MCF 10A (cell line): ENCODE results near the gene C12orf42. TPM values are rescaled to one million over a fixed set of nuclear protein-coding genes. Genes with fewer than 3 reads are reported as not detected.

ENCODE experiments used
- BruUV-seq: library from RNA; stranded (reverse); fragments of 400-500 nt; replicated peaks from 2 replicates; lab custom pipeline; 2021; lab: Mats Ljungman, UMichigan
- CTCF ChIA-PET: fragments of 300-600 bp; sonication (Branson Sonifier 250); formaldehyde crosslinking; extraction: SDS; loops from one replicate; lab custom pipeline; 2021; ENCODE audit warnings: antibody characterized with exemption, inconsistent platforms; lab: Yijun Ruan, JAX
- POLR2A ChIA-PET: fragments of 300-600, 350-650 bp; sonication (Branson Sonifier 250); formaldehyde crosslinking; extraction: SDS; loops from one replicate; lab custom pipeline; 2020; ENCODE audit warnings: antibody characterized with exemption, inconsistent platforms; lab: Yijun Ruan, JAX
- DNase-seq: peaks from one replicate; pipeline ENCODE4 v3.0.0-alpha.2; 2018; ENCODE audit not compliant: unreplicated experiment
- H3K27ac Mint-ChIP-seq: one replicate; pipeline ENCODE4 v1.8.0; 2022; ENCODE audit warnings: mild to moderate bottlenecking, low read depth, mixed read lengths; ENCODE audit not compliant: unreplicated experiment
- H3K27me3 Mint-ChIP-seq: one replicate; pipeline ENCODE4 v1.8.0; 2022; ENCODE audit warnings: mixed read lengths; ENCODE audit not compliant: insufficient read depth, unreplicated experiment
- H3K36me3 Mint-ChIP-seq: one replicate; pipeline ENCODE4 v1.8.0; 2022; ENCODE audit warnings: mild to moderate bottlenecking, moderate library complexity, mixed read lengths; ENCODE audit not compliant: insufficient read depth, unreplicated experiment
- H3K4me1 Mint-ChIP-seq: one replicate; pipeline ENCODE4 v1.8.0; 2022; ENCODE audit warnings: mixed read lengths; ENCODE audit not compliant: insufficient read depth, unreplicated experiment
- H3K4me3 Mint-ChIP-seq: one replicate; pipeline ENCODE4 v1.8.0; 2022; ENCODE audit warnings: mild to moderate bottlenecking, moderate library complexity, mixed read lengths; ENCODE audit not compliant: unreplicated experiment
- H3K9me3 Mint-ChIP-seq: one replicate; pipeline ENCODE4 v1.8.0; 2022; ENCODE audit warnings: mixed read lengths; ENCODE audit not compliant: unreplicated experiment
- intact Hi-C: fragments of 100-400 bp; cut with micrococcal nuclease; formaldehyde crosslinking; loops from 2 replicates; pipeline ENCODE4 v1.14.1; 2022
- total RNA-seq: library from RNA; stranded (reverse); gene quantifications from 2 replicates; pipeline ENCODE4 v1.2.3, GENCODE V29; 2022
- TF ChIP-seq, protein P1 (sequence below): fragments of 200-600 bp; IDR thresholded peaks from one replicate; pipeline ENCODE4 v1.8.0; 2022; ENCODE audit warnings: antibody characterized with exemption, mild to moderate bottlenecking; ENCODE audit not compliant: unreplicated experiment

C12orf42 gene
- total RNA-seq, 1 experiment from 2014 or later, result not detected

DNA sequence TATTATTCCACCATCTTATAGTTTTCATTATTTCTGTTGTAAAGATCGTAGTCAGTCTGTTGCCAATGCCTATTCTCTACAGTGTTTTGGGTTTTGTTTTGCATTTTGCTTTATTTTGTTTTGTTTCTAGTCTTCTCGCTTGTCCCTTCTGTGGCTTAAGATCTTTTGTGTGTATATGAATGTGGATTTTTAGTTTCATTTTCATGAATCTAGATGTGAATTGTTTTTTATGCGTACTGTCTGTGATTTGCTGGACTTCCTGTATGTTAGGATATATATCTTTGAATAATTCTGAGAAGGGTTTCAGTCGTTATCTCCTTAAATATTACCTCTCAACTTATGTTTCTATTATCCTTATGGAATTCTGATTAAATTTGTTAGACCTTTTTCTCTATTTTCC, 13.4 kb downstream of the C12orf42 start:
- H3K9me3 Mint-ChIP-seq, result peaks cover under 1% of the 10 kb centered on the region
- no peak overlapping the region for H3K27ac Mint-ChIP-seq

DNA sequence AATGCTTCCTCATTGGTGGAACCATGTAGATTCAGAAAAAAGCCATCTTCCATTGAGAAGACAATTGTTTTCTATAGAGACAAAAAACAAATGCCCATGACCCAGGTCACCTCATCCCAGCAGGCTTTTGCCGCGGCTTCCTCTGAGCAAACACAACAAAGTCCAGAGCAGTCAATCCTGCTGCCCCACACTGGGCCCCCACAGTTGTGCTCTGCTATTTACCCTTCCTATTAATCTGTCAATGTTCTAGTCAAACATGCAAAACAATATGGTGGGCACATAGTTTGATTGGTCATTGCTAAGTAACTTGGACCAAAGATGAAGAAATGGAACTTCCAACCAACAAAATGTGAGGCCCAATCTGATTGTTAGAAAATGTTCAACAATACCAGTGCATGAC, 20.7 kb downstream of the C12orf42 start:
- intact Hi-C loops, result no loop called here
- no peaks in the 10 kb centered on the region for H3K36me3 Mint-ChIP-seq
- DNase-seq, result no peak
- no peaks in the 10 kb centered on the region for H3K27me3 Mint-ChIP-seq
- no peaks in the 10 kb centered on the region for H3K4me1 Mint-ChIP-seq
- no TSS peak for BruUV-seq
- no peaks in the 10 kb centered on the region for H3K9me3 Mint-ChIP-seq
- H3K4me3 Mint-ChIP-seq, result no peak overlapping the region
- TF ChIP-seq, protein P1, sequence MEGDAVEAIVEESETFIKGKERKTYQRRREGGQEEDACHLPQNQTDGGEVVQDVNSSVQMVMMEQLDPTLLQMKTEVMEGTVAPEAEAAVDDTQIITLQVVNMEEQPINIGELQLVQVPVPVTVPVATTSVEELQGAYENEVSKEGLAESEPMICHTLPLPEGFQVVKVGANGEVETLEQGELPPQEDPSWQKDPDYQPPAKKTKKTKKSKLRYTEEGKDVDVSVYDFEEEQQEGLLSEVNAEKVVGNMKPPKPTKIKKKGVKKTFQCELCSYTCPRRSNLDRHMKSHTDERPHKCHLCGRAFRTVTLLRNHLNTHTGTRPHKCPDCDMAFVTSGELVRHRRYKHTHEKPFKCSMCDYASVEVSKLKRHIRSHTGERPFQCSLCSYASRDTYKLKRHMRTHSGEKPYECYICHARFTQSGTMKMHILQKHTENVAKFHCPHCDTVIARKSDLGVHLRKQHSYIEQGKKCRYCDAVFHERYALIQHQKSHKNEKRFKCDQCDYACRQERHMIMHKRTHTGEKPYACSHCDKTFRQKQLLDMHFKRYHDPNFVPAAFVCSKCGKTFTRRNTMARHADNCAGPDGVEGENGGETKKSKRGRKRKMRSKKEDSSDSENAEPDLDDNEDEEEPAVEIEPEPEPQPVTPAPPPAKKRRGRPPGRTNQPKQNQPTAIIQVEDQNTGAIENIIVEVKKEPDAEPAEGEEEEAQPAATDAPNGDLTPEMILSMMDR, result no peak
- ChIA-PET CTCF (no interaction called here), POLR2A (no interaction called here)
- no peak overlapping the region for H3K27ac Mint-ChIP-seq

More for the DNA sequence above, 13.4 kb downstream of the C12orf42 start:
- ChIA-PET POLR2A (no interaction called here), CTCF (no interaction called here)
- Mint-ChIP-seq H3K4me1 (no peaks in the 10 kb centered on the region), H3K4me3 (no peak overlapping the region), H3K27me3 (no peaks in the 10 kb centered on the region), H3K36me3 (no peaks in the 10 kb centered on the region)
- DNase-seq, result no peak
- no TSS peak for BruUV-seq
- intact Hi-C loops, result no loop called here
- TF ChIP-seq, protein P1, result no peak

DNA sequence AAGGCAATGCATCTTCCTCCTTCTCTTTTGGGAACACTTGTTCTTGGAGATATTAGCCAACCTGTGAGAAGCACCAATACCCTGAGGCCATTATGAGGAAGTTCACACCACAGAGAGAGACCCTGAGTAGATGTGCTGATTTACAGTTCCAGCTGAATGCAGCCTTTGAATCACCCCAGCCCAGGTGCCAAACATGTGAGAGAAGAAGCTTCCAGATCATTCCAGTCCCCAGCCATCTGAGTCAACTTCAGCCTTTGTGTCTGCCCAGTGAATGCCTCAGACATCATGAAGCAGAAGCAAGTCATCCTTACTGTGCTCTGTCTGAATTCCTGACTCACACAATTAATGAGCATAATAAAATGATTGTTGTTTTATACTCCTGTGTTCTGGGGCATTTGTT, 25.1 kb downstream of the C12orf42 start:
- no peaks in the 10 kb centered on the region for H3K9me3 Mint-ChIP-seq
- CTCF ChIA-PET, result no interaction called here
- no TSS peak for BruUV-seq
- no peaks in the 10 kb centered on the region for H3K4me1 Mint-ChIP-seq
- POLR2A ChIA-PET, result no interaction called here
- no peaks in the 10 kb centered on the region for H3K27me3 Mint-ChIP-seq
- DNase-seq, result peak; percentile 21
- TF ChIP-seq, protein P1, result no peak
- no peaks in the 10 kb centered on the region for H3K36me3 Mint-ChIP-seq
- no peak overlapping the region for H3K27ac Mint-ChIP-seq
- intact Hi-C loops, result no loop called here
- H3K4me3 Mint-ChIP-seq, result no peak overlapping the region

DNA sequence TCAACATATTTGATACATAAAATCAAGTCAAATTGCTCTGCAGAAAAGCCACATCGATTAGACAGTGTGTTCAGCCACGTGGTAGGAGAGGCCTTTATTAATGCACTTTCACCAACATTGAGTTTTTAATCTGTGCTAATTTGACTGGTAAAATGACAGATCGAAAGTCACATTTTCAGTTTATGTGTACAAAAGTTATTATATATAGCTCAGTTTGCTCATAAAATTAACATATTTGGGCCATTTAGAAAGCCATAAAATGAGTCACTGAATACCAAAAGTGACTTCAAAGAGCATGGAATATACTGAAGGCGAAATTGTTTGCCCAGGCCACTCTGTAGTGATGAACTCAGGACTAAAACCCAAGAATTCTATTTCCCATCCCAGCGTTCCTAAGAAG, 26.0 kb downstream of the C12orf42 start:
- ChIA-PET CTCF (interaction anchor here (0.7 kb wide), 1 partner anchor 10 kb away, joined by 3 read pairs; no protein-coding TSS in a partner anchor), POLR2A (no interaction called here)
- Mint-ChIP-seq H3K27ac (no peak overlapping the region), H3K27me3 (no peaks in the 10 kb centered on the region), H3K4me3 (no peak overlapping the region), H3K36me3 (no peaks in the 10 kb centered on the region), H3K4me1 (no peaks in the 10 kb centered on the region), H3K9me3 (peaks cover 8% of the 10 kb centered on the region)
- no peak for DNase-seq
- TF ChIP-seq, protein P1, result no peak
- no TSS peak for BruUV-seq
- intact Hi-C loops, result no loop called here
